HG02885 (cell line): ENCODE results near the gene CTDSPL.

Experiments
- ATAC-seq: cut with Tn5 transposase; IDR thresholded peaks from one replicate; pipeline ENCODE4 v1.9.1; 2021; ENCODE audit warnings: mild to moderate bottlenecking; ENCODE audit not compliant: unreplicated experiment, poor library complexity

The CTDSPL gene

GRCh38 chr3:37995652-37996641, 134.3 kb downstream of the CTDSPL start:
- ATAC-seq: no peak

- ATAC-seq: peak; percentile 53
Observed at GRCh38 chr3:37996785-37997301, 135.2 kb downstream of the CTDSPL start.

- no peak for ATAC-seq
Observed at GRCh38 chr3:37997342-37997741, 135.7 kb downstream of the CTDSPL start.

DNA sequence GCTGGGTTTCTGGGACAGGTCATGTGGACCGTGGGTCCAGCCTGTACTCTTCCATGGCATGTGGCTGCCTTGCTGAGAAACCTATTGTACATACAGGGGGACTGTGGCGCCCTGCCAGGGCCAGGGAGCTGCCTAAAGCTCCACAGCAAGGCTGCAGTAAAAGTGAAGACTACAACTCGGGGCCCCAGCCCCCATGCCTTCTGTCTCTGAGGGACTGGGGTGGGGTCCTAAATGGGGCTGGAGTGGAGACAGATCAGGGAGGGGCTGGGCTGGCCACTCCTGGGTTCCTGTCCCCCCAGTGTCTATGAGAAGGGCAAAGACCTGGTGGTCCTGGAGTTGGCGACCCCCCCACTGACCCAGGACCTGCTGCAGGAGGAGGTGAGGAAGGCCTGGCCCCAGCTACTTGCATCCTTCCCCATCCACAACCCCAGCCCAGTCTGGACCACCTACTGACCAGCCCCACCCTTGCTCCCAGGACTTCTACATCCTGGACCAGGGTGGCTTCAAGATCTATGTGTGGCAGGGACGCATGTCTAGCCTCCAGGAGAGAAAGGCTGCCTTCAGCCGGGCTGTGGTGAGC, 136.2 kb downstream of the CTDSPL start:
- ATAC-seq: no peak

DNA sequence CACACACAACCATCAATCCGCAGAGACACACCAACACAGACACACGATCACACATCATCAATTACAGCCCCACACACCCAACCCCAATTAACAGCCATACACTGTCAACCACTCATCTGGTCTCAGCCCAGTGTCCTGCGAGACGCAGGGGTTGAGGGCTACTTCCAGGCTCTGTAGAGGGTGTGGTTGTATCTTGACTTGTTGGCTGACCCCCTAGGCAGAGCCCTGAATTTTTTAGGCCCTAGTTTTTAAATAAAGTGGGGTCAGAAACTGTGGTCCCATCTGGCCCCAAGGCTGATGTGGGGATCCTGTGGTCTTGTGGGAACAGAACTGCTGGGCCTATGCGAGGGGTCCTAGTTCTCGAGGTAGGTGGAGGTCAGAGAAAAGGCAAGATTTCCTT, 138.2 kb downstream of the CTDSPL start:
- no peak for ATAC-seq

DNA sequence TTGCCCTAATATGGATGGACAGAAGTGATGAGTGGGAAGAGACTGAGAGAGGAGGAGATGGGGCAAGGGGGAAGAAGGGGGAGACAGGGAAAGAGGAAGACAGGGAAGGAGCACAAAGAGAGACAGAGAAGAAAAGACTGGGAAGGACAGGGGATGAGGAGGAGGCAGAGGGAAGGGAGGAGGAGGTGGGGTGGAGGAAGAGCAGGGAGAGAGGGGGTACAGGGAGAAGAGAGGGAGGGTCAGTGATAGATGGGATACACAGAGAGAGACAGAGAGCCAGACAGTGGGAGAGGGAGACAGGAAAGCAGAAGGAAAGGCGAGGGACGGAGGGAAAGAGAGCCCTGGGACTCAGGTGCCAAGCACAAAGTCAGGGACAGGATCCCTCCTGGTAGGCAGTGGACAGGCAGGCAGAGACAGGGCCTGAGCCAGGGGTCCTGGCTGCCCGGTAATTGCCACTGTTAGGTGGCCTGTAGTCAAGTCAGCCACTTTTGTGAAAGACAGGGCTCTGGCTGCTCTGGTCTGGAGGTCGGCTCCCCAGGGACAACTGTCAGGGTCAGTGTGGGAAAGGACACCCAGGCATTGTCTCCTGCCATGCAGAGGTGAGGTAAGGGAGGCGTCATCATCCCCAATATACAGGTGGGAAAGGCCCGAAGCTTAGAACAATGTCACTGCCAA, 138.7 kb downstream of the CTDSPL start:
- ATAC-seq: no peak

- ATAC-seq: no peak
Observed at GRCh38 chr3:38000965-38001455, 139.3 kb downstream of the CTDSPL start.

GRCh38 chr3:38001456-38002081, 139.9 kb downstream of the CTDSPL start:
- no peak for ATAC-seq

DNA sequence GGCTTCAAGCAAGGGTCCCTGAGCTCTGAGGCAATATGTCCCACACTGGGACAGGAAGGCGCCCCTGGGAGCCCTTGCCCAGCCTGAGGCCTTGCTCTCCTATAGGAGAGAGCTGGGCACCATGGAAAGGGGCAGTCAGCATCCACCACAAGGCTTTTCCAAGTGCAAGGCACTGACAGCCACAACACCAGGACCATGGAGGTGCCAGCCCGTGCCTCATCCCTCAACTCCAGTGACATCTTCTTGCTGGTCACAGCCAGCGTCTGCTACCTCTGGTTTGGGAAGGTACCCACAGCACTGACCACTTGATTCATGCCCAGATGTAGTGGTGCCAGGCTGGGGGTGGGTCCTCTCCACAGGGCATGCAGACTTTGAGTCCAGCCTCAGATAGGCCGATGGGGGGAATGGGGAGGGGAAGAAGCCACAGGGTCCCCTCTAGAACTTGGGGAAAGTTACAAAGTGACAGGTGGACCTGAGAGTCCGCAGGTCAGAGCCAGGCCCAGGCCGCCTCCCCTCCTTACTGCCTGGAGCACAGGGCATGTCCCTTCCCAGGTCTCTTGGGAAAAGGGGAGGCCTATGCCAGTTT, 140.7 kb downstream of the CTDSPL start:
- ATAC-seq: no peak

GRCh38 chr3:38002940-38003339, 141.3 kb downstream of the CTDSPL start:
- ATAC-seq: no peak

DNA sequence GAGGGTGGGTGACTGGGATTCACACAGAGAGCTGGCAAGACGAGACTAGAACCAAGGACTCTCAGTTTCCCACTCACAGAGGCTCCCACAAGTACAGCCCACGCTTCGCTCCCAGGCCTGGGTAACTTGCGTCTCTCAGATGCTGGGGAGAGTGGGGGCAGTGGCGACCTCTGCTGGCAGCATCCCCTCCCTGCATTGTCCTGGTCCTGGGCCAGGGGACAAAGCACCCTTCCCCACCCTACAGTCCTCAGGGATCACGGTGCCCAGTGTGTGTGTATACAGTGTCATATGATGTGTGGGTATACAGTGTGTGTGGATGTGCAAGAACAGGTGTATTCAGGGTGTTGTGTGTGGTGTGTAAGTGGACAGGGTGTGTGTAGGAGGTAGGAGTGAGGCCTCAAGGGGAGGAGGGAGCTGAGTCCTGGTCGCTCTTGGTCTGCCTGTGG, 141.7 kb downstream of the CTDSPL start:
- peak; percentile 29 for ATAC-seq

- ATAC-seq: no peak
Observed at GRCh38 chr3:38003817-38004414, 142.2 kb downstream of the CTDSPL start.

GRCh38 chr3:38004415-38005075, 142.9 kb downstream of the CTDSPL start:
- ATAC-seq: peak; percentile 76

DNA sequence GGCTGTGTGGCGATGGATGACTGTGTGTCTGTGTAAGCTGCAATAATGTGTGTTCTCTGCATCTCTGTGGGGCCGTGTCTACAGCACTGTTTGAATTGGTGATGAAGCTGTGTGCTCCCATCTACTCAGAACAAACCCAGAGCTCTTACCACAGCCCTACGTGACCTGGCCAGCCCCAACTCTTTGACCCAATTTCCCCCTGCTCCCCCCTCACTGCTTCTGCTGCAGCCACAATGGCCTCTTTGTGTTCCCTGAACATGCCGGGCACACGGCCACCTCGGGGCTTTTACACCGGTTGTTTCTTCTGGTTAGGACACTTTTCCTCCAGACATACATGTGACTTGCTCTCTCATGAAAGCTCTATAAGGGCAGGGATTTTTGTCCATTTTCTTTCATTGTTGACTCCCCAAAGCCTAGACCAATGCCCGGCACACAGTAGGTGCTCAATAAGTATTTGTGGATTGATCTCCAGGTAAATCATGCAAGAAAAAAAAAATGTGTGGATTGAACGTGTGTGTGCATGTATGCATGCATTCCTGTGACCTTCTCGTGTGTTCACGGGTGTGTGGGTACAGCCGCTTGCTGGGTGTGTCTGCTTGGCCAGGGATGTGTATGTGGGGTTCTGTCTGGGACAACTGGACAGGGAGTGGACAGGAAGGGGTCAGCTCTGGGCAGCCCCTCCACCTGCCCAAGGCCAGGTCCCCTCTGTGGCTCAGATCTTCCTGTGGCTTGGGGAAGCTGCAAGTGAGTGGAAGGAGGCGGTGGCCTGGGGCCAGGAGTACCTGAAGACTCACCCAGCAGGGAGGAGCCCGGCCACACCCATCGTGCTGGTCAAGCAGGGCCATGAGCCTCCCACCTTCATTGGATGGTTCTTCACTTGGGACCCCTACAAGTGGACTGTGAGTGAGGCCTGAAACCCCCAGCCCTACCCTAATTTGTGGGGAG, 143.7 kb downstream of the CTDSPL start:
- ATAC-seq: no peak

DNA sequence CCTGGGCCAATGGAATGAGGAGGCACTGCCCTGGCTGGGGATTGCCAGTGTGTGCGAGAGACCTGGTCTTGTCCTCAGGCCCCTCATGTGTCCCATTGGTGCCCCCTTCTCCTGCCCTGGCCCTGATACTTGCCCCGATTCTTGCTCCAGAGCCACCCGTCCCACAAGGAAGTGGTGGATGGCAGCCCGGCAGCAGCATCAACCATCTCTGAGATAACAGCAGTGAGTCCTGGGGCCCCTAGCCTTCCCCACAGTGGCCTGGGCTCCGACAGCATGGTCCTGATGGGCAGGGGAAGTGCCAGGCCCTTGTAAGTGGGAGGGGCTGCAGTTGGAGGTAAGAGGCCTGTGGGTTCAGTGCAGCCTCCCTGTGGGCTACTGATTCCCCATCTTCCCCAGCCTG, 144.4 kb downstream of the CTDSPL start:
- no peak for ATAC-seq

DNA sequence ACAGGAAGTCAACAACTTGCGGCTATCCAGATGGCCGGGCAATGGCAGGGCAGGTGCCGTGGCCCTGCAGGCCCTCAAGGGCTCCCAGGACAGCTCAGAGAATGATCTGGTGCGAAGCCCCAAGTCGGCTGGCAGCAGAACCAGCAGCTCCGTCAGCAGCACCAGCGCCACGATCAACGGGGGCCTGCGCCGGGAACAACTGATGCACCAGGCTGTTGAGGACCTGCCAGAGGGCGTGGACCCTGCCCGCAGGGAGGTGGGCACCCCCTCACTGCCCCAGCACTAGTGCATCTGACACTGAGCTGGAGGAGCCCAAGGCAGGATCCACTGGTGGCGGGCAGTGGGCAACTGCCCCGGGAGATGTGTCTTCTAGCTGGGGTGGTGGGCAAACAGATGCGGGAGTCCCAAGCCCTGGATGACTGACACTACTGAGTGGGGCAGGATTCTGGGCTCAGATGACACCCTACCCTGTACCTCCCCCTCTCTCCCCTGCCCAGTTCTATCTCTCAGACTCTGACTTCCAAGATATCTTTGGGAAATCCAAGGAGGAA, 144.8 kb downstream of the CTDSPL start:
- ATAC-seq: no peak

GRCh38 chr3:38007754-38008090, 146.0 kb downstream of the CTDSPL start:
- no peak for ATAC-seq
